ENCODE data around the gene MED16.
"Not testable (repeated sequence)": the region's sequence is repeated elsewhere in the genome, so short reads cannot be mapped to it uniquely, and the experiment has no call there.

The MED16 gene

GRCh38 chr19:853614-854220 is 39.3 kb downstream of the MED16 start:
- DNase-seq (ENCODE audit: low read depth in 2 of 2): not testable (repeated sequence)

DNA sequence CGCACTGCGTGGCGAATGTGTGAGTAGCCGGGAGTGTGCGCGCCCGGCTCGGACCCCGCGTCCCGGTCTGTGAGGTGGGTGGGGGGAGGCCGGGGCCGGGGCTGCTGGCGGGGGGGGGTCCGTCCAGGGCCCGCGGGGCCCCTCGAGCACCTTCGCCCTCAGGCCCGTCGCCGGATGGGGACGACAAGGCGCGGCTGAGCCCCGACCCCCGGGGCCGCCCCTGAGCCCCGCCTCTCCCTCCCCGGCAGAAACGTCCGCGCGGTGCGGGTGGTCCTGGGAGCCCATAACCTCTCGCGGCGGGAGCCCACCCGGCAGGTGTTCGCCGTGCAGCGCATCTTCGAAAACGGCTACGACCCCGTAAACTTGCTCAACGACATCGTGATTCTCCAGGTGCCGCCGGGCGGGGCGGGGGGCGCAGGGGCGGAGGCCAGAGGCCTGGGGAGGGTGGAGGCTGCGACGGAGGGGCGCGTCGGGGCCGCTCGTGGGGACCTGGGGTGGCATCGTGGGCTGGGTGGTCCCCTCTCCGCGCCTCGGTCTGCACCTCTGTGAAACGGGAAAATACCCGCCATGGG is 39.9 kb downstream of the MED16 start:
- no peak for DNase-seq (ENCODE audit: low read depth in 2 of 2)

DNA sequence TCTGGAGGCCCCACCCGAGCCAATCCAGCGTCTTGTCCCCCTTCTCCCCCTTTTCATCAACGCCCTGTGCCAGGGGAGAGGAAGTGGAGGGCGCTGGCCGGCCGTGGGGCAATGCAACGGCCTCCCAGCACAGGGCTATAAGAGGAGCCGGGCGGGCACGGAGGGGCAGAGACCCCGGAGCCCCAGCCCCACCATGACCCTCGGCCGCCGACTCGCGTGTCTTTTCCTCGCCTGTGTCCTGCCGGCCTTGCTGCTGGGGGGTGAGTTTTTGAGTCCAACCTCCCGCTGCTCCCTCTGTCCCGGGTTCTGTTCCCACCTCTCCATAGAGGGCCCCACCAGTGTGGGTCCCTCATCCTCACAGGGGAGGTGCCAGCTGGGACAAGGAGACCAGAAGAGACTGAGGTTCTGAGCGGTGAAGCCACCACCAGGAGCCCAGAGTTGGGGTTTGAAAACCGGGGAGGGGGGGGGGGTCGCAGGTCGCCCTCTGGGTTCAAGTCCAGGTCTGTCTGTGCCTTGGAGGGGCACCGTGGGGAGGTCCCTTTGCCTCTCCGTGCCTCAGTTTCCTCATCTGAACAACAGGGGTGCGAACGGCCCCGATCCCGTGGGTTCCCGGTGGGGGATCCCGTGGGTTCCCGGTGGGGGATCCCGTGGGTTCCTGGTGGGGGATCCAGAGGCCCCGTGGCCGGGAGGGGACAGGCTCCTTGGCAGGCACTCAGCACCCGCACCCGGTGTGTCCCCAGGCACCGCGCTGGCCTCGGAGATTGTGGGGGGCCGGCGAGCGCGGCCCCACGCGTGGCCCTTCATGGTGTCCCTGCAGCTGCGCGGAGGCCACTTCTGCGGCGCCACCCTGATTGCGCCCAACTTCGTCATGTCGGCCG is 40.6 kb downstream of the MED16 start, which contains the start of gene ELANE:
TSS of gene ELANE (plus strand) at position 168 of the 878 bp plus-strand sequence. CDS start at position 194, 26 bp downstream.
- no peak for DNase-seq (ENCODE audit: low read depth in 2 of 2)

DNA sequence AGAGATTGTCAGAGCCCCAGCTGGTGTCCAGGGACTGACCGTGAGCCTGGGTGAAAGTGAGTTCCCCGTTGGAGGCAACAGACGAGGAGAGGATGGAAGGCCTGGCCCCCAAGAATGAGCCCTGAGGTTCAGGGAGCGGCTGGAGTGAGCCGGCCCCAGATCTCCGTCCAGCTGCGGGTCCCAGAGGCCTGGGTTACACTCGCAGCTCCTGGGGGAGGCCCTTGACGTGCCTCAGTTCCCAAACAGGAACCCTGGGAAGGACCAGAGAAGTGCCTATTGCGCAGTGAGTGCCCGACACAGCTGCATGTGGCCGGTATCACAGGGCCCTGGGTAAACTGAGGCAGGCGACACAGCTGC is 42.0 kb downstream of the MED16 start:
- DNase-seq (ENCODE audit: low read depth in 2 of 2): no peak

- peak; percentile 62 to 67 for DNase-seq (ENCODE audit: low read depth in 2 of 2)
Measured at GRCh38 chr19:850221-850978, 42.6 kb downstream of the MED16 start.

GRCh38 chr19:849195-849594 is 43.8 kb downstream of the MED16 start:
- DNase-seq (ENCODE audit: low read depth in 2 of 2): not testable (repeated sequence)

DNA sequence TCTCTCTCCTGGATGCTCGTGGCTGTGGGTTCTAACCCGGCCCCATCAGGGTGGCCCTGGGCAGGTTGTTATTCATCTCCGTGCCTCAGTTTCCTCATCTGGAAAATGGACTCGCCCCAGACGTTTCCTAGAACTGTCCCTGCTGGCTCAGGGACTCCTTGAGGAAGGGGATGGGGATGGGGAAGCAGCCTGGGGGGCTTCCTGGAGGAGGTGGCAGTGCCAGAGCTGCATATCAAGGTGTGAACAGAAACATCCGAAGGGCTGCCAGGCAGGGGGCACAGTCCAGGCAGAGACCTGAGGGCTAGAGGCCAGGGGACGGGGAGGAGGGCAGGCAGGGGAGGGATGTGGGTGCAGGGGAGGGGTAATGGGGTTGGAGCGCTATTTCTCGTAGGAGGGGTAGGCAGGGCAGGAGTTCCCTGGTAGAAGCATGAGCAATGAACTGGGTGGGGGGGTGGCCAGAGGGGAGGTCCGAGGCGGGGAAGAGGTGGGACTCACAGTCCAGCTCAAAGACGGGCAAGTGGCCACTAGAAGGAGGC is 44.5 kb downstream of the MED16 start:
- no peak for DNase-seq (ENCODE audit: low read depth in 2 of 2)

DNA sequence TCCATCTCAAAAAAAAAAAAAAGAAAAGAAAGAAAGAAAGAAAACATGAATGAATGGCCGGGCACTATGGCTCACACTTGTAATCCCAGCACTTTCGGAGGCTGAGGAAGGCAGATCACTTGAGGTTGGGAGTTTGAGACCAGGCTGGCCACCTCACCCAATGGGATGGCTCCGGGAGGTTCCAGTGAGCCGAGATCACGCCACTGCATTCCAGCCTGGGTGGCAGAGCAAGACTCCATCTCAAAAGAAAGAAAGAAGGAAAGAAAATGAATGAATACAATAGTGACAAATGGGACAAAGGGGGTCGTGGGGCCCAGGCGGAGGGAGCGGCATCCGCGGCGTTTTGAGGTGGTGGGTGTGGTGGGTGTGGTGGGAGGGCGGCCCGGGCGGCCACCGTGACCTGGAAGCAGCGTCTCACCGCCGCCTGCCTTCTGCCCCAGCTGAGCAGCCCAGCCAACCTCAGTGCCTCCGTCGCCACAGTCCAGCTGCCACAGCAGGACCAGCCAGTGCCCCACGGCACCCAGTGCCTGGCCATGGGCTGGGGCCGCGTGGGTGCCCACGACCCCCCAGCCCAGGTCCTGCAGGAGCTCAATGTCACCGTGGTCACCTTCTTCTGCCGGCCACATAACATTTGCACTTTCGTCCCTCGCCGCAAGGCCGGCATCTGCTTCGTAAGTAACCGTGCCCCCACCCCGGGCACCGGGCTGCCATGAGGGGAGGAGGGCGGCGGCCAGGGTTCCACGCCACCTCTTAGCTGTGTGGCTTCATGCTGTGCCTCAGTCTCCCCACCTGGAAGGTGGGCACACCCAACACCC is 47.1 kb downstream of the MED16 start:
- DNase-seq (ENCODE audit: low read depth in 2 of 2): no peak

- DNase-seq (ENCODE audit: low read depth in 2 of 2): no peak
Measured at GRCh38 chr19:844546-844971, 48.4 kb downstream of the MED16 start.

DNA sequence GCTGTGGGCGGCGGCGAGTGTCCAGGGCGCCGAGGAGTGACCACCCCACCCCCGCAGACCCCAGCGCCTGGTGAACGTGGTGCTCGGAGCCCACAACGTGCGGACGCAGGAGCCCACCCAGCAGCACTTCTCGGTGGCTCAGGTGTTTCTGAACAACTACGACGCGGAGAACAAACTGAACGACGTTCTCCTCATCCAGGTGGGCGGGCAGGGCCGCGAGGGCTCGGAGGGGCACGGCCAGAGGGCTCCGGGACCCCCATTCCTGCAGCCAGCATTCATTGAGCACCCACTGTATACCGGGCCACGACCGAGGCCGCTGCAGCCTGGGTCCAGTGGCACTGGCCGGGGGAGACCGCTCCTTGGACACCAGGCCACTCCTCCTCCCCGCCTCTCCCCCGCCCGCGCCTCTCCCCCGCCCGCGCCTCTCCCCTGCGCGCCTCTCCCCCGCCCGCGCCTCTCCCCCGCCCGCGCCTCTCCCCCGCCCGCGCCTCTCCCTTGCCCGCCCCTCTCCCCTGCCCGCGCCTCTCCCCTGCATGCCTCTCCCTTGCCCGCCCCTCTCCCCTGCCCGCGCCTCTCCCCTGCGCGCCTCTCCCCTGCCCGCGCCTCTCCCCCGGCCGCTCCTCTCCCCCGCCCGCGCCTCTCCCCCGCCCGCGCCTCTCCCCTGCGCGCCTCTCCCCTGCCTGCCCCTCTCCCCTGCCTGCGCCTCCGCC is 49.0 kb downstream of the MED16 start:
- no peak for DNase-seq (ENCODE audit: low read depth in 2 of 2)

GRCh38 chr19:843180-843835 is 49.7 kb downstream of the MED16 start:
- DNase-seq (ENCODE audit: low read depth in 2 of 2): no peak

- not testable (repeated sequence) for DNase-seq (ENCODE audit: low read depth in 2 of 2)
Measured at GRCh38 chr19:842802-843179, 50.2 kb downstream of the MED16 start.

- DNase-seq (ENCODE audit: low read depth in 2 of 2): no peak
Measured at GRCh38 chr19:840519-841206, 52.3 kb downstream of the MED16 start, which contains the start of gene PRTN3. PRTN3 (plus strand) TSS chr19:840999; CDS start chr19:841009, 10 bp downstream.

DNA sequence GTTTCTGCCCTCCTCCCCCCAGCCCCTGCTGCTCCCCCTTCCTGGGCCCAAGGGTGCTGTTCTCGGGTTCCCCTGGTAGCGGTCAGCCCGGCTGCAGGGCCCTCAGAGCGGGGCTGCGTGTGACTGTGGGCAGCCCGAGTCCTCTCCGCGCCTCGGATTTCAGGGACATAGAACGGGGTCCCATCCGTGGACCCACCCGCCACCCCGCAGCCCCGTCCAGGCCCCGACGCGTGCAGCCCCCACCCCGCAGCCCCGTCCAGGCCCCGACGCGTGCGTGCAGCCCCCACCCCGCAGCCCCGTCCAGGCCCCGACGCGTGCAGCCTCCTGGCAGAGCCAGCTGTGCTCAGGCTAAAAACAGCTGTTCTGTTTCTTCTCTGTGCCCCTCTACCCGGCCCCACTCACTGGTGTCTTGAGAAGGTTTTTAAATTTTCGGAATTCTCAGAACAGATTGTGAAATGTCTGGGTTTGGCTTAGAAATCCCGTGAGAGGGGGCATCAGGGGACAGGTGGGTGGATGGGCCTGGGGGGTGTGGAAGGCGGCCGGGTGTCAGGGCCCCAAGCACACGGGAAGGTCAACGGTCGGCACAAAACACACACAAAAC is 57.7 kb downstream of the MED16 start:
- DNase-seq (ENCODE audit: low read depth in 2 of 2): no peak

DNA sequence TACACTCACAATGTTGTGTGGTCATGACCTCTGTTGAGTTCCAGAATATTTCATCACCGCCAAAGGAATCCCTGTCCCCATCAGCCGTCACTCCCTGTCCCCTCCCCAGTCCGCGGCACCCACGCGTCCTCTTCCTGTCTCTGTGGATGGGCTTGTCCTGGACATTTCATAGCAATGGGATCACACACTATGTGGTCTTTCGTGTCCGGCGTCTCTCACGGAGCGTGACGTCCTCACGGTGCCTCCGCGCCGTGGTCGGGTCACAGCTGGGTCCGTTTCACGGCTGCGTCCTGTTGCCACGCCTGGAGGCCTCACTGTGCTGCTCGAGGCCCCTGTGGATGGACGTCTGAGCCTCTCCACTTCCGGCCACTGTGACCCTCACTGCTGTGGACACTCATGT is 58.8 kb downstream of the MED16 start:
- DNase-seq (ENCODE audit: low read depth in 2 of 2): no peak

DNA sequence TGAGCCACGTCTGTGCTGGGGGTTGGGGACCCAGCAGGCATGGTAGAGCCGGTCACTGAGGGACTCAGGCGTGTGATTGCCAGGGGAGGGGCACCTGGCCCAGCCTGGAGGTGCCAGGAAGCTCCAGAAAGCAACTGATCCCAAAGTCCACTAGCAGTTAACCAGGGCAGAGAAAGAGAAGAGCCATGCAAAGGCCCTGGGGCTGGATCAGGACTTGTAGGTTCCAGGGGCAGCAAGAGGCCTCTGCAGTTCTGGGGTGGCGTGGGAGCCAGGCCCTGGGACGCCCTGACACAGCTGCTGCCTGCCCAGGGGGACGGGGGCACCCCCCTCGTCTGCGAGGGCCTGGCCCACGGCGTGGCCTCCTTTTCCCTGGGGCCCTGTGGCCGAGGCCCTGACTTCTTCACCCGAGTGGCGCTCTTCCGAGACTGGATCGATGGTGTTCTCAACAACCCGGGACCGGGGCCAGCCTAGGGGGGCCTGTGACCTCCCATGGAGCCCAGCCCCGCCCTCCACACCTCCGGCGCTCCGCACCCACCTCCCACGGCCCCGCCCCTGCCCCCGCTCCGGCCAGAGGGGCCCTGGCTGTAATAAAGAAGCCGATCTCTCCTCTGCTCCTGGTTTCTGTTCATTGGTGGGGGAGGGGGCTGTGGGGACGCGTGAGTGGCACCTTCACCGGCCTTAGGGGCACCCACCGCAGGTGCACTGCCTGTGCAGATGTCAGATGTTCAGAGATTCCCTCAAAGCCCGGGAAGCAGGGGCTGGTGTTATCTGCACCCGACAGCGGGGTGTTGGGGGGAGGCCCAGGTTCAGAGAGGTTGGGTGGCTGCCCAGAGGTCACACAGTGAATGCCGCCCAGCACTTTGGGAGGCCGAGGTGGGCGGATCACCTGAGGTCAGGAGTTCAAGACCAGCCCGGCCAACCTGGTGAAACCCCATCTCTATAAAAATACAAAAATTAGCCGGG is 61.3 kb downstream of the MED16 start:
- DNase-seq (ENCODE audit: low read depth in 2 of 2): no peak

DNA sequence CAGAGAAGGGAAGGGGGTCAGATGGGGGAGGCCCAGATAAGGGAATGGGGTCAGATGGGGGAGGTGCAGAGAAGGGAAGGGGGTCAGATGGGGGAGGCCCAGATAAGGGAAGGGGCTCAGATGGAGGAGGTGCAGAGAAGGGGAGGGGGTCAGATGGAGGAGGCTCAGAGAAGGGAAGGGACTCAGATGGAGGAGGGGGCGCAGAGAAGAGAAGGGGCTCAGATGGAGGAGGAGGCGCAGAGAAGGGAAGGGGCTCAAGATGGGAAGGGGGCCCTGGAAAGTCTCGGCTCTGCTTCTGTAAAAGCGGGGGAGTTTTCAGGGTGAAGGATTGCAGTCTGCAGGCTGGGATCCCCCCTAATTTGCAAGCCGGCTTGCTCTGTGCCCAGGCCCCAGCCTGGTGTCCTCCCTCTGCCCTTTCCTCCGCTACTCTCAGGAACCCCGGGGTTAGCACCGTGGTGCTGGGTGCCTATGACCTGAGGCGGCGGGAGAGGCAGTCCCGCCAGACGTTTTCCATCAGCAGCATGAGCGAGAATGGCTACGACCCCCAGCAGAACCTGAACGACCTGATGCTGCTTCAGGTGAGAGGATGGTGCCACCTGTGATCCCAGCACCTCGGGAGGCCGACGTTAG is 63.7 kb downstream of the MED16 start:
- DNase-seq (ENCODE audit: low read depth in 2 of 2): no peak

Measured in fibroblast of skin of left biceps (primary cell).